Testis (tissue), 2 donors: Measurements from ENCODE around the gene FBXO46.

Experiments
- POLR2A ChIP-seq: fragments of 450-650 bp; IDR thresholded peaks from one replicate; pipeline ENCODE4 v1.6.1; 2017; ENCODE audit warnings: antibody characterized with exemption, mild to moderate bottlenecking, moderate library complexity
- TF ChIP-seq, protein P1 (sequence below), 3 experiments: fragments of 450-650 bp in 2 of 3; fragments of 200-600 bp in 1 of 3; sonication (generic) in 1 of 3; IDR thresholded peaks; one replicate each; pipeline ENCODE4 v1.5.1; 2016 to 2019; ENCODE audit warnings: antibody characterized with exemption in 3 of 3, mild to moderate bottlenecking in 2 of 3, moderate library complexity in 1 of 3

DNA sequence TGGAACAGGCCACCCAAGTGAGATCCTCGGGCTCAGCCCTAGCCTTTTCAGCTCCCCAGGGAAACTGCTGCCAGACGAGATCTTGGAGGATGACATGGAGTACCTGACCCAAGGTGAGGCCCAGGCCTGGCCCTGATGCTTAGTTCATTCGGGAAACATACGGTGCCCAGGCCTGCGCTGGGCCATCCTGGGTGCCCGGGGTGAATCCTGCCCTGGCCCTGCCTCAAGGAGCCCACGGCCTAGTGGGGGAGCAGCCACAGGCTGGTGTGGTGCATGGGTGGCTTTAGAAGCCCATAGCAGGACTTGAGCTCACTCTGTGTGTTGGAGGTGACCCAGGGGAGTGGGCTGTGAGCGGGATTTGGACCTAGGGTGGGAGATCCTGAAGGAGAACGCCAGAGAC lies 28.2 kb upstream of the FBXO46 start:
- TF ChIP-seq, protein P1, sequence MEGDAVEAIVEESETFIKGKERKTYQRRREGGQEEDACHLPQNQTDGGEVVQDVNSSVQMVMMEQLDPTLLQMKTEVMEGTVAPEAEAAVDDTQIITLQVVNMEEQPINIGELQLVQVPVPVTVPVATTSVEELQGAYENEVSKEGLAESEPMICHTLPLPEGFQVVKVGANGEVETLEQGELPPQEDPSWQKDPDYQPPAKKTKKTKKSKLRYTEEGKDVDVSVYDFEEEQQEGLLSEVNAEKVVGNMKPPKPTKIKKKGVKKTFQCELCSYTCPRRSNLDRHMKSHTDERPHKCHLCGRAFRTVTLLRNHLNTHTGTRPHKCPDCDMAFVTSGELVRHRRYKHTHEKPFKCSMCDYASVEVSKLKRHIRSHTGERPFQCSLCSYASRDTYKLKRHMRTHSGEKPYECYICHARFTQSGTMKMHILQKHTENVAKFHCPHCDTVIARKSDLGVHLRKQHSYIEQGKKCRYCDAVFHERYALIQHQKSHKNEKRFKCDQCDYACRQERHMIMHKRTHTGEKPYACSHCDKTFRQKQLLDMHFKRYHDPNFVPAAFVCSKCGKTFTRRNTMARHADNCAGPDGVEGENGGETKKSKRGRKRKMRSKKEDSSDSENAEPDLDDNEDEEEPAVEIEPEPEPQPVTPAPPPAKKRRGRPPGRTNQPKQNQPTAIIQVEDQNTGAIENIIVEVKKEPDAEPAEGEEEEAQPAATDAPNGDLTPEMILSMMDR (IDR thresholded peaks at IDR 0.05) = no peak
- no peak for TF ChIP-seq POLR2A
